Ishikawa (cell line): ENCODE measurements around the gene SPOCK1.

Experiments
- CREB1 ChIP-seq: IDR thresholded peaks from 2 replicates; pipeline ENCODE4 v1.6.1; 2012; ENCODE audit warnings: low read depth
- EGR1 ChIP-seq: IDR thresholded peaks from 2 replicates; pipeline ENCODE4 v1.6.1; 2012
- EP300 ChIP-seq: IDR thresholded peaks from 2 replicates; pipeline ENCODE4 v1.6.1; 2012; ENCODE audit warnings: borderline replicate concordance
- FOXM1 ChIP-seq: IDR thresholded peaks from 2 replicates; pipeline ENCODE4 v1.6.1; 2012; ENCODE audit warnings: low read depth, borderline replicate concordance
- TCF12 ChIP-seq: IDR thresholded peaks from 2 replicates; pipeline ENCODE4 v1.6.1; 2012; ENCODE audit warnings: low read depth
- TEAD4 ChIP-seq: IDR thresholded peaks from 2 replicates; pipeline ENCODE4 v1.6.1; 2012
- TF ChIP-seq, protein P1 (sequence below): IDR thresholded peaks from 2 replicates; pipeline ENCODE4 v1.6.1; 2012; ENCODE audit warnings: low read depth, mild to moderate bottlenecking
- TF ChIP-seq, protein P2 (sequence below): IDR thresholded peaks from 2 replicates; pipeline ENCODE4 v1.6.1; 2012

DNA sequence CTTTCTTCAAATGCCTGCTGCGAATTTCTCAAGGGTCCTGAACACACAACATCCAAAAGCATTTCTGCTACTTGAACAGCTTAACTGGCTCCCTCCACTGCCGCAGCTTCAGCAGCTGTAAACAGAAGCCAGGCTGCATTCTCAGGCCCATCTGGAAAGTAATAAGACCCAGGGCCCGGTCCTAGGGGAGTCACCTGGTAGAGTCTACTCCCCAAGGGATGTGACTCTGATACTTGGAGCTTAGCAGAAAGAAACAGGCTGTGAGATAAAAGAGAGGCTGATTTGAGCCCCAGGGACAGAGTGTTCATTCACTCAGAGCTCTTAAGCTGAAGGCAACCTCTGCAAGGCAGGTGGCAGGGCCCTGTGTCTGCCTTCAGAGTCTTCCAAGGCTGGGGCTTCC is 356.8 kb downstream of the SPOCK1 start:
- no peak for TF ChIP-seq EGR1
- no peak for TF ChIP-seq EP300
- TF ChIP-seq, protein P1, sequence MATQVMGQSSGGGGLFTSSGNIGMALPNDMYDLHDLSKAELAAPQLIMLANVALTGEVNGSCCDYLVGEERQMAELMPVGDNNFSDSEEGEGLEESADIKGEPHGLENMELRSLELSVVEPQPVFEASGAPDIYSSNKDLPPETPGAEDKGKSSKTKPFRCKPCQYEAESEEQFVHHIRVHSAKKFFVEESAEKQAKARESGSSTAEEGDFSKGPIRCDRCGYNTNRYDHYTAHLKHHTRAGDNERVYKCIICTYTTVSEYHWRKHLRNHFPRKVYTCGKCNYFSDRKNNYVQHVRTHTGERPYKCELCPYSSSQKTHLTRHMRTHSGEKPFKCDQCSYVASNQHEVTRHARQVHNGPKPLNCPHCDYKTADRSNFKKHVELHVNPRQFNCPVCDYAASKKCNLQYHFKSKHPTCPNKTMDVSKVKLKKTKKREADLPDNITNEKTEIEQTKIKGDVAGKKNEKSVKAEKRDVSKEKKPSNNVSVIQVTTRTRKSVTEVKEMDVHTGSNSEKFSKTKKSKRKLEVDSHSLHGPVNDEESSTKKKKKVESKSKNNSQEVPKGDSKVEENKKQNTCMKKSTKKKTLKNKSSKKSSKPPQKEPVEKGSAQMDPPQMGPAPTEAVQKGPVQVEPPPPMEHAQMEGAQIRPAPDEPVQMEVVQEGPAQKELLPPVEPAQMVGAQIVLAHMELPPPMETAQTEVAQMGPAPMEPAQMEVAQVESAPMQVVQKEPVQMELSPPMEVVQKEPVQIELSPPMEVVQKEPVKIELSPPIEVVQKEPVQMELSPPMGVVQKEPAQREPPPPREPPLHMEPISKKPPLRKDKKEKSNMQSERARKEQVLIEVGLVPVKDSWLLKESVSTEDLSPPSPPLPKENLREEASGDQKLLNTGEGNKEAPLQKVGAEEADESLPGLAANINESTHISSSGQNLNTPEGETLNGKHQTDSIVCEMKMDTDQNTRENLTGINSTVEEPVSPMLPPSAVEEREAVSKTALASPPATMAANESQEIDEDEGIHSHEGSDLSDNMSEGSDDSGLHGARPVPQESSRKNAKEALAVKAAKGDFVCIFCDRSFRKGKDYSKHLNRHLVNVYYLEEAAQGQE: no peak
- no peak for TF ChIP-seq TEAD4
- TF ChIP-seq, protein P2, sequence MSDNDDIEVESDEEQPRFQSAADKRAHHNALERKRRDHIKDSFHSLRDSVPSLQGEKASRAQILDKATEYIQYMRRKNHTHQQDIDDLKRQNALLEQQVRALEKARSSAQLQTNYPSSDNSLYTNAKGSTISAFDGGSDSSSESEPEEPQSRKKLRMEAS: no peak
- no peak for TF ChIP-seq CREB1
- TF ChIP-seq TCF12: no peak
- TF ChIP-seq FOXM1: no peak
